ENCODE data around the gene CPNE4.

The CPNE4 gene

DNA sequence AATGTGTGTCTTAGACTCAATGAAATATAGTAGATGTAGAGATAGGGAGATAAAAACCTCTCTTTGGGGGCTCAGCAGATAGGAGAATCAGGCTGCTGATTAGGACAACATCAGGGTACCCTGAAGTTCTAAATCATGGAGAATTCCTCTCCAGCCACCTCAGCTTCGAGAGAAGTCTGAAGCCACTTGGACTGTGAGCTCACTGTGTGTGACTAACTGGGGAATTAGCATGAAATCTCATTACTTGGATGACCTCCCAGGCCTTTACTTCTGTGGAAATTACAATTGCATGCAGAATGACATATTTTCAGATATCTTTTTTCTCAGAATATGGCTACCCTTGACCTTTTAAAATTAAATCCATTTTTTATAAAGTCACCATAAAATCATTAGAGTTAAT, 404.0 kb downstream of the CPNE4 start:
- no peak overlapping the region for H3K4me2 ChIP-seq (ENCODE audit: low read depth, low read length, poor library complexity, severe bottlenecking)
- H3K36me3 ChIP-seq (ENCODE audit: insufficient read depth, low read length) = no peaks in the 10 kb centered on the region
- no peaks in the 10 kb centered on the region for H4K20me1 ChIP-seq (ENCODE audit: insufficient read depth, low read length, poor library complexity, severe bottlenecking)
- no peaks in the 10 kb centered on the region for H3K4me1 ChIP-seq (ENCODE audit: insufficient read depth, low read length, poor library complexity, severe bottlenecking)
- H2AFZ ChIP-seq (ENCODE audit: low read length) = no peak overlapping the region
- H3K27me3 ChIP-seq (ENCODE audit: insufficient read depth, low read length, poor library complexity, severe bottlenecking) = no peaks in the 10 kb centered on the region
- TF ChIP-seq, protein P1, sequence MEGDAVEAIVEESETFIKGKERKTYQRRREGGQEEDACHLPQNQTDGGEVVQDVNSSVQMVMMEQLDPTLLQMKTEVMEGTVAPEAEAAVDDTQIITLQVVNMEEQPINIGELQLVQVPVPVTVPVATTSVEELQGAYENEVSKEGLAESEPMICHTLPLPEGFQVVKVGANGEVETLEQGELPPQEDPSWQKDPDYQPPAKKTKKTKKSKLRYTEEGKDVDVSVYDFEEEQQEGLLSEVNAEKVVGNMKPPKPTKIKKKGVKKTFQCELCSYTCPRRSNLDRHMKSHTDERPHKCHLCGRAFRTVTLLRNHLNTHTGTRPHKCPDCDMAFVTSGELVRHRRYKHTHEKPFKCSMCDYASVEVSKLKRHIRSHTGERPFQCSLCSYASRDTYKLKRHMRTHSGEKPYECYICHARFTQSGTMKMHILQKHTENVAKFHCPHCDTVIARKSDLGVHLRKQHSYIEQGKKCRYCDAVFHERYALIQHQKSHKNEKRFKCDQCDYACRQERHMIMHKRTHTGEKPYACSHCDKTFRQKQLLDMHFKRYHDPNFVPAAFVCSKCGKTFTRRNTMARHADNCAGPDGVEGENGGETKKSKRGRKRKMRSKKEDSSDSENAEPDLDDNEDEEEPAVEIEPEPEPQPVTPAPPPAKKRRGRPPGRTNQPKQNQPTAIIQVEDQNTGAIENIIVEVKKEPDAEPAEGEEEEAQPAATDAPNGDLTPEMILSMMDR (conservative IDR thresholded peaks at IDR 0.05; ENCODE audit: low read length) = no peak
- no peak for TF ChIP-seq EZH2phosphoT487 (IDR thresholded peaks at IDR 0.05; ENCODE audit: borderline replicate concordance)
- no peaks in the 10 kb centered on the region for H3K9me3 ChIP-seq (ENCODE audit: insufficient read depth, low read depth, low read length)
- H3K79me2 ChIP-seq (ENCODE audit: insufficient read depth, low read length) = no peaks in the 10 kb centered on the region
- no peaks in the 10 kb centered on the region for H3K9me2 ChIP-seq (replicated peaks; ENCODE audit: low read depth, low read length)
- no peaks in the 10 kb centered on the region for H3F3A ChIP-seq (ENCODE audit: low read depth)
- H3K9ac ChIP-seq (ENCODE audit: low read depth, low read length, poor library complexity, severe bottlenecking) = no peak overlapping the region
- H3K4me3 ChIP-seq (ENCODE audit: low read length, poor library complexity, severe bottlenecking) = no peak overlapping the region

DNA sequence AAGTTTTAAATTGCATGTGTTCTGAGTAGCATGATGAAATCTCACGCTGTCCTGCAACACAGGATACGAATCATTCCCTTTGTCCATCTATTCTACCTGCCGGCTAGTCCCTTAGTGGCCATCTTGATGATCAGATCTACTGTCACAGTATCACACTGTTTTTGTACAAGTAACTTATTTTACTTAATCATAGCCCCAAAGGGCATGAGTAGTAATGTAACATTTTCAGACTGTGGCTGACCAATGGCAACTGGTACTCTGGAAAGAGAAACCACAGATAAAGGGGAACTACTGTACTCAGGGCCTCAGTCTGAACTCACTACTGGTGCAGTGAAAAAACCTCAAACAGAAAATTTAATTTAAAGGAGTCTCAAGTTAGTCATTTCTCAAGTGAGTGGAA, 404.7 kb downstream of the CPNE4 start:
- H2AFZ ChIP-seq (ENCODE audit: low read length) = no peak overlapping the region
- no peak overlapping the region for H3K9ac ChIP-seq (ENCODE audit: low read depth, low read length, poor library complexity, severe bottlenecking)
- H3K9me2 ChIP-seq (replicated peaks; ENCODE audit: low read depth, low read length) = no peaks in the 10 kb centered on the region
- H3K4me2 ChIP-seq (ENCODE audit: low read depth, low read length, poor library complexity, severe bottlenecking) = no peak overlapping the region
- H3K79me2 ChIP-seq (ENCODE audit: insufficient read depth, low read length) = no peaks in the 10 kb centered on the region
- H3K27me3 ChIP-seq (ENCODE audit: insufficient read depth, low read length, poor library complexity, severe bottlenecking) = no peaks in the 10 kb centered on the region
- no peaks in the 10 kb centered on the region for H4K20me1 ChIP-seq (ENCODE audit: insufficient read depth, low read length, poor library complexity, severe bottlenecking)
- H3K4me3 ChIP-seq (ENCODE audit: low read length, poor library complexity, severe bottlenecking) = no peak overlapping the region
- no peaks in the 10 kb centered on the region for H3K36me3 ChIP-seq (ENCODE audit: insufficient read depth, low read length)
- H3K4me1 ChIP-seq (ENCODE audit: insufficient read depth, low read length, poor library complexity, severe bottlenecking) = no peaks in the 10 kb centered on the region
- no peaks in the 10 kb centered on the region for H3K9me3 ChIP-seq (ENCODE audit: insufficient read depth, low read depth, low read length)
- H3F3A ChIP-seq (ENCODE audit: low read depth) = no peaks in the 10 kb centered on the region
- TF ChIP-seq EZH2phosphoT487 (IDR thresholded peaks at IDR 0.05; ENCODE audit: borderline replicate concordance) = no peak
- TF ChIP-seq, protein P1 (conservative IDR thresholded peaks at IDR 0.05; ENCODE audit: low read length) = no peak

DNA sequence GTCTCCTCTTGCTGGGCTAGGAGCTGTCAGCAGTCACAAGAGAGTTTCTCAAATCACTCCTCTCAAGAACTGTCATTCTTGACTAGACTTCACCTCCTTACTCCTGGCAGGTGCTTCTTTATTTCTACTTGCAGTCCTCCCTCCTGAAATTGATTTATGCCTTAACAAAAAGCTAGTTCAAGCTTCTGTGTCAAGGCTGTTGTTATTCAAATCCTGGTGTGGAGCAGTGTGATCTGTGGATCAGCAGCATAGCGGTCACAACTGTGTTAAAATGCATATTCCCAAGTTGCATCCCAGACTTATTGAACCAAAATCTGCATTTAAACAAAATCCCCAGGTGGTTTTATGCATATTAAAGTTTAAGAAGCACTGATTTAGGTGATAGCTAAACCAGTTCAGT, 411.4 kb downstream of the CPNE4 start:
- Histone ChIP-seq H3K79me2 (ENCODE audit: insufficient read depth, low read length) (no peaks in the 10 kb centered on the region), H3K4me2 (ENCODE audit: low read depth, low read length, poor library complexity, severe bottlenecking) (no peak overlapping the region), H3K4me3 (ENCODE audit: low read length, poor library complexity, severe bottlenecking) (no peak overlapping the region), H3K4me1 (ENCODE audit: insufficient read depth, low read length, poor library complexity, severe bottlenecking) (no peaks in the 10 kb centered on the region), H4K20me1 (ENCODE audit: insufficient read depth, low read length, poor library complexity, severe bottlenecking) (no peaks in the 10 kb centered on the region), H3K9me2 (replicated peaks; ENCODE audit: low read depth, low read length) (no peaks in the 10 kb centered on the region), H3K9me3 (ENCODE audit: insufficient read depth, low read depth, low read length) (no peaks in the 10 kb centered on the region), H3K9ac (ENCODE audit: low read depth, low read length, poor library complexity, severe bottlenecking) (no peak overlapping the region), H2AFZ (ENCODE audit: low read length) (no peak overlapping the region), H3F3A (ENCODE audit: low read depth) (no peaks in the 10 kb centered on the region), H3K36me3 (ENCODE audit: insufficient read depth, low read length) (no peaks in the 10 kb centered on the region), H3K27me3 (ENCODE audit: insufficient read depth, low read length, poor library complexity, severe bottlenecking) (no peaks in the 10 kb centered on the region)
- TF ChIP-seq, protein P1 (conservative IDR thresholded peaks at IDR 0.05; ENCODE audit: low read length) = no peak
